ENCODE results near the gene DAAM1. TPM values are rescaled to one million over a fixed set of nuclear protein-coding genes. Genes with fewer than 3 reads are reported as not detected.
A peak's percentile ranks its signal among the peaks of the same experiment; 100 is the strongest.

Gene DAAM1
- total RNA-seq, 2 donors from 2014 or later = 10.5 to 13.8 TPM

DNA sequence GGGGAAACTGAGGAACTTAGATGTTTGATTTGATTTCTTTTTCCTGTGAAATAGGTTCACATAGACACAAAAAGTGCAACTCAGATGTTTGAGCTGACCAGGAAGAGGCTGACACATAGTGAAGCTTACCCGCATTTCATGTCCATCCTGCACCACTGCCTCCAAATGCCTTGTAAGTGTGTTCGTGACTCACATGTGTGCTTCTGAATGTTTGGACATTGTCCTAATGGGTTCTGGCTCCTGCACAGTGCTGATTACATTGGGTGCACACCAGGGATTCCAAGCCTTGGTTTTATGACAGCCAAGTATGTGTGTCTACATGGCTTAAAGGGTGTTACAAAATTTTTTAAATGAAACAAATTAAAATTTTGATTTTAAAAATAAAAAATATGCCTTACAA lies 137.4 kb downstream of the DAAM1 start:
- no peaks in the 10 kb centered on the region for H3K27me3 Mint-ChIP-seq
- no peak for ATAC-seq (replicated peaks)
- H3K36me3 Mint-ChIP-seq (ENCODE audit: low read depth) = peaks cover 50% of the 10 kb centered on the region
- H3K4me1 Mint-ChIP-seq = no peaks in the 10 kb centered on the region
- no peak overlapping the region for H3K4me3 Mint-ChIP-seq
- no peaks in the 10 kb centered on the region for H3K9me3 Mint-ChIP-seq
- no peak overlapping the region for H3K27ac Mint-ChIP-seq

DNA sequence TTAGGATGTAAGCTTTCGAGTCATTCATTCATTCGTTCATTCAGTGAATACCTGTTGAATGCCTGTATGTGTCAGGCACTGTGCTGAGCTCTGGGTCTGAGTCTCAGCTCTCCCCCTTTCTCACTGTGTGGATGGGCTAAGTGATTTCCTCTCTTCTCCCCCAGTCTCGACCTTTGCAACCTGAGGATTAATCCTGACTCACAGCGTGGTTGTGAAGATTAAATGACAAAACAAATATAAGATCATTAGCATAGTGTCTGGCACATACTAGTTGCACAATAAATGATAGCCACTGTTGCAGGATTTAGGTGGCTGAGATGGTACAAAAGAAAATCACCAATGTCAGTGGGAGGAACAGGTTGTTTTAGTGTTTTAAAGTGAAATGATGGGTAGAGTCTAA lies 140.0 kb downstream of the DAAM1 start:
- H3K4me3 Mint-ChIP-seq = no peak overlapping the region
- ATAC-seq (replicated peaks) = peak; percentile 42
- no peaks in the 10 kb centered on the region for H3K4me1 Mint-ChIP-seq
- H3K27ac Mint-ChIP-seq = no peak overlapping the region
- H3K9me3 Mint-ChIP-seq = no peaks in the 10 kb centered on the region
- H3K36me3 Mint-ChIP-seq (ENCODE audit: low read depth) = peaks cover 59% of the 10 kb centered on the region
- no peaks in the 10 kb centered on the region for H3K27me3 Mint-ChIP-seq

DNA sequence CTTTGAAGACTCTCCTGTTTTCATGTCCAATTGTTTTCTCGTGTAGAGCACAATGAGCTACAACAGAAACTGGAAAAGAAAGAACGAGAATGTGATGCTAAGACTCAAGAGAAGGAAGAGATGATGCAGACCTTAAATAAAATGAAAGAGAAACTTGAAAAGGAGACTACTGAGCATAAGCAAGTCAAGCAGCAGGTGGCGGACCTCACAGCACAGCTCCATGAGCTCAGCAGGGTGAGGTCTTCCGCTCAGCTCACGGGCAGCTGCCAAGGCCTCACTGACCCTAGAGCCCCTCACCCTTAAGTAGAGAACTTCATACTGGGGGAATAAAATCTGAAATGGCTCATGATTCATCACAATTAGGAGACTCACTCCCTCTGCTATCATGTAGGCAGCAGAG lies 142.0 kb downstream of the DAAM1 start:
- H3K36me3 Mint-ChIP-seq (ENCODE audit: low read depth) = peaks cover 66% of the 10 kb centered on the region
- H3K4me3 Mint-ChIP-seq = no peak overlapping the region
- ATAC-seq (replicated peaks) = no peak
- no peaks in the 10 kb centered on the region for H3K4me1 Mint-ChIP-seq
- H3K9me3 Mint-ChIP-seq = no peaks in the 10 kb centered on the region
- no peaks in the 10 kb centered on the region for H3K27me3 Mint-ChIP-seq
- H3K27ac Mint-ChIP-seq = no peak overlapping the region

DNA sequence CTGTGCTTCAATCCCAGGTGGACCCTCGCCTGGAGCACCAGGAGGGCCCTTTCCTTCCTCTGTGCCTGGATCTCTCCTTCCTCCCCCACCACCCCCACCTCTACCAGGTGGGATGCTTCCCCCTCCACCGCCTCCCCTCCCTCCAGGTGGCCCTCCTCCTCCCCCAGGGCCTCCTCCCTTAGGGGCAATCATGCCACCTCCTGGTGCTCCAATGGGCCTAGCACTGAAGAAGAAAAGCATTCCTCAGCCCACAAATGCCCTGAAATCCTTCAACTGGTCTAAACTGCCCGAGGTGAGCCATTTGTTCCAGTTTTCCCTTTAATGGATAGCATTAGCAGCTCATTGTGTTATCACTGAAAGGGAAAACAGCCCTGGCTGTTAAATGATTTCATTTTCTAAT lies 142.8 kb downstream of the DAAM1 start:
- Mint-ChIP-seq H3K9me3 (no peaks in the 10 kb centered on the region), H3K27me3 (no peaks in the 10 kb centered on the region), H3K4me1 (no peaks in the 10 kb centered on the region), H3K4me3 (no peak overlapping the region), H3K27ac (no peak overlapping the region), H3K36me3 (ENCODE audit: low read depth) (peaks cover 61% of the 10 kb centered on the region)
- no peak for ATAC-seq (replicated peaks)

DNA sequence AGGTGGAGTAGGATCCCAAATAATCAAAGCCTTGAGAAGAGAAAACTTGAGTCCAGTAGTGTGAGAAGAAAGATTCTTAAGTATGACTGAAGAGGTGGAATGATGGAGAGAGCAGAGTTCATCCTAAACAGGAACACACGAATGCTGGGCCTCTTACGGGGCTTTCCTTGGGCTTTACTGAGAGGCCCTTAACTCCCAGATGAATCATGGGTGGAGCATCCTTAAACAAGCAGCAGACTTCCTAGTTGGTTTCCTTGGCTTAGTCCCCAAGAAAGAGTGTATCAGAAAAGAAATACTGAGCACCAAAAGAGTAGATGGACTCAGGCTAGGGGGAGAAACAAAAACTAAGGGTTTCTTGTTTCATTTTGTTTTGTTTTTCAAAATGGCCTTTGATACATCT lies 144.3 kb downstream of the DAAM1 start:
- no peak overlapping the region for H3K4me3 Mint-ChIP-seq
- H3K36me3 Mint-ChIP-seq (ENCODE audit: low read depth) = peaks cover 50% of the 10 kb centered on the region
- H3K4me1 Mint-ChIP-seq = no peaks in the 10 kb centered on the region
- no peaks in the 10 kb centered on the region for H3K27me3 Mint-ChIP-seq
- ATAC-seq (replicated peaks) = no peak
- no peak overlapping the region for H3K27ac Mint-ChIP-seq
- no peaks in the 10 kb centered on the region for H3K9me3 Mint-ChIP-seq

DNA sequence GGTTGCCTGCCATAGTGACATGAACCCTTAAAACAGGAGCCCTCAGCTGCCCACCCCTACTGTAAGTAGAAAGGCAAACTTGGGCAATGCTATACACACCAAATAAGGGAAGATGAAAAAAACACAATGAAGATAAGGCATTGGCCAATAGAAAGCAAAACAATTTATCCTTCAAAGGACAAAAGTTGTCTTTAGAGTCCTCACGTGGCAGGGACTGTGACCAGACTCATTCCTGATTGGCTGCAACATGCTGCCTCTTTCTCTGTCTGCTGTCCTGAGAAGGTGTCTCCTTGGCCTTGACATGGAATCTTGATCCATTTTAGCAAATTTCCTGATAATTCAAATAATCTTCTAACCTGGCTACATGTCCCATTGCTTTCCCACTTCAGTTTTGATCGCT lies 144.8 kb downstream of the DAAM1 start:
- ATAC-seq (replicated peaks) = no peak

DNA sequence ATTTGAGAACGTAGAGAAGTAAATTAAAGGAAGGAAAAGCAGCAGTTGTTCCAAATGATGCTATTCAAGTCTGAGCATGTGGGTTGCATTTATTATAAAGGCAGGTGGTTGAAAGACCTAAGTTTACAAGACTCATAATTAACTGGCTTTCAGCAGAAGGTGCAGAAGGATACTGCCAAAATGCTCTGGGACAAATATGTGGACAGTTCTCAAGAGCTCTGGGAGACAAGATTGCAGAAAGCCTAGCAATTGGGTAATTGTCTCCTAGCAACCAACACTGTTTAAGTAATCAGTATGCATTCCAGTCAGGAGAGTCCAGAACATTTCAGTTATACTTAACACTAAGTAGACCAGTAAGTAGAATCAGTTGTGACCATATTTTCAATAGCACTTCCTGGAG lies 145.2 kb downstream of the DAAM1 start:
- no peaks in the 10 kb centered on the region for H3K4me1 Mint-ChIP-seq
- no peaks in the 10 kb centered on the region for H3K27me3 Mint-ChIP-seq
- H3K36me3 Mint-ChIP-seq (ENCODE audit: low read depth) = peaks cover 46% of the 10 kb centered on the region

More for the DNA sequence above, 144.8 kb downstream of the DAAM1 start:
- Mint-ChIP-seq H3K27me3 (no peaks in the 10 kb centered on the region), H3K4me3 (no peak overlapping the region), H3K4me1 (no peaks in the 10 kb centered on the region), H3K9me3 (no peaks in the 10 kb centered on the region), H3K27ac (no peak overlapping the region), H3K36me3 (ENCODE audit: low read depth) (peaks cover 46% of the 10 kb centered on the region)

GRCh38 chr14:59334253-59334652 lies 145.8 kb downstream of the DAAM1 start:
- Mint-ChIP-seq H3K36me3 (ENCODE audit: low read depth) (peaks cover 46% of the 10 kb centered on the region), H3K4me3 (no peak overlapping the region), H3K9me3 (no peaks in the 10 kb centered on the region), H3K27me3 (no peaks in the 10 kb centered on the region), H3K27ac (no peak overlapping the region), H3K4me1 (no peaks in the 10 kb centered on the region)
- no peak for ATAC-seq (replicated peaks)

More for the DNA sequence above, 145.2 kb downstream of the DAAM1 start:
- no peaks in the 10 kb centered on the region for H3K9me3 Mint-ChIP-seq
- ATAC-seq (replicated peaks) = no peak
- H3K4me3 Mint-ChIP-seq = no peak overlapping the region
- H3K27ac Mint-ChIP-seq = no peak overlapping the region

- Mint-ChIP-seq H3K4me1 (no peaks in the 10 kb centered on the region), H3K36me3 (ENCODE audit: low read depth) (peaks cover 46% of the 10 kb centered on the region), H3K4me3 (no peak overlapping the region), H3K9me3 (no peaks in the 10 kb centered on the region), H3K27ac (no peak overlapping the region), H3K27me3 (no peaks in the 10 kb centered on the region)
- no peak for ATAC-seq (replicated peaks)
These were observed 147.6 kb downstream of the DAAM1 start for GRCh38 chr14:59336098-59336497.

DNA sequence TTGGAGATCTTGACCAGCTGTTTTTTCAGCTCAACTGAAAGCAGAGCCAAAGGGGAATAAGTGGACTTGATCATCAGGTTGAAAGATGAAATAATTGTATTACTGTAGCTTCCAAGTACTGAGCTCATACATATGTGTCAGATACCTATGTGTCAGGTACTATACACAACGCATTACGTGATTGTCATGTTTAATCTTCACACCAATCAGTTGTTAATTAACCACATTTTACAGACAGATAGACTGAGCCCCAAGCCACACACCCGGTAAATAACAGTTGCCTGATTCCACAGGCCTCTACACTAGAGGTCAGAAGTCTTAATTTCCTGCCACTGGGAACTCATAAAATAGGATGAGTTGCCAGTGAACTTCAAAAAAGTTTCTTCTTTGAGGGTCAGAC lies 148.2 kb downstream of the DAAM1 start:
- no peaks in the 10 kb centered on the region for H3K27me3 Mint-ChIP-seq

DNA sequence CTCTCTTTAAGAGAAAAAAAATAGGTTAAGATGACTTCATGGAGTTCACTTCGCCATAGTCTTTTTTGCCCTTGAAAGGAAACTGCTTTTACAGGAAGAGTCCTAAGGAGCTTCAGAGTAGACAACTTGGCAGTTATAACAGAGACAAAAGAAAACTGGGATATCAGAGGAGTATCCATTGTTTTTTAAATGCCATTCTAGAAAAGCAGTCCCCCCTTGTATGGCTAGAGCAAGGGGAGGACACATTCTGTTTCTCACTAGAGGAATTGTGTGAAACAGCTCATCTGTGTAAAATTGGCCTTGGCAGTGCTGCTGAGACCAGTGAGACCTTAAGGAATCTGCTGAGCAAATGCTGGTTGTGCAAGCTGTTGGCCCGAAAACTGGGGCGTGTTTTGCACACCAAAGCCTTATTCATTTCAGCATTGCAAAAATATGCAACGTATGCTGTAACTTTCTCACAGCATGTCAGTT lies 148.7 kb downstream of the DAAM1 start:
- H3K36me3 Mint-ChIP-seq (ENCODE audit: low read depth) = peaks cover 36% of the 10 kb centered on the region
- no peaks in the 10 kb centered on the region for H3K9me3 Mint-ChIP-seq
- no peaks in the 10 kb centered on the region for H3K27me3 Mint-ChIP-seq
- no peak overlapping the region for H3K27ac Mint-ChIP-seq
- H3K4me1 Mint-ChIP-seq = no peaks in the 10 kb centered on the region
- H3K4me3 Mint-ChIP-seq = no peak overlapping the region
- ATAC-seq (replicated peaks) = no peak

More for the DNA sequence above, 148.2 kb downstream of the DAAM1 start:
- Mint-ChIP-seq H3K4me3 (no peak overlapping the region), H3K9me3 (no peaks in the 10 kb centered on the region), H3K36me3 (ENCODE audit: low read depth) (peaks cover 41% of the 10 kb centered on the region), H3K4me1 (no peaks in the 10 kb centered on the region), H3K27ac (no peak overlapping the region)
- no peak for ATAC-seq (replicated peaks)

DNA sequence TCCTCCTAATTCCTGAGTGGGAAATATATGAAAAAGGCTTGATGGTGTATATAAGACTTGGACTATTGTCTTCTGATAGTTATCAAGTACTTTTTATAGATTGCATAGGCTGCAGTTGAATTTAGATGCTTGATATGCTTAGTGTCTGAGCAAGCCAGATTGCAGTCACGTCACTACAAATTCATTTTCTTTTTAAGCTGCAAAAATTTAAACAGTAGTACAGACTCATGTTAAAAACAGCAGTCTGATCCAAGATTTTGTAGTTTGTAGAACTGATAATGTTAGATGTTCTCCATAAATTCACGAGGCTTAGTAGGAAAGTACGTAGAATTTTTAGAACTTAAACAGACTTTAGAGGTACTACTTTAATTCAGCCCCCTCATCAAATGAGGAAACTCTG lies 150.3 kb downstream of the DAAM1 start:
- H3K27me3 Mint-ChIP-seq = no peaks in the 10 kb centered on the region
- peaks cover 23% of the 10 kb centered on the region for H3K36me3 Mint-ChIP-seq (ENCODE audit: low read depth)
- H3K4me3 Mint-ChIP-seq = no peak overlapping the region
- H3K4me1 Mint-ChIP-seq = no peaks in the 10 kb centered on the region
- ATAC-seq (replicated peaks) = no peak
- H3K27ac Mint-ChIP-seq = no peak overlapping the region
- no peaks in the 10 kb centered on the region for H3K9me3 Mint-ChIP-seq

DNA sequence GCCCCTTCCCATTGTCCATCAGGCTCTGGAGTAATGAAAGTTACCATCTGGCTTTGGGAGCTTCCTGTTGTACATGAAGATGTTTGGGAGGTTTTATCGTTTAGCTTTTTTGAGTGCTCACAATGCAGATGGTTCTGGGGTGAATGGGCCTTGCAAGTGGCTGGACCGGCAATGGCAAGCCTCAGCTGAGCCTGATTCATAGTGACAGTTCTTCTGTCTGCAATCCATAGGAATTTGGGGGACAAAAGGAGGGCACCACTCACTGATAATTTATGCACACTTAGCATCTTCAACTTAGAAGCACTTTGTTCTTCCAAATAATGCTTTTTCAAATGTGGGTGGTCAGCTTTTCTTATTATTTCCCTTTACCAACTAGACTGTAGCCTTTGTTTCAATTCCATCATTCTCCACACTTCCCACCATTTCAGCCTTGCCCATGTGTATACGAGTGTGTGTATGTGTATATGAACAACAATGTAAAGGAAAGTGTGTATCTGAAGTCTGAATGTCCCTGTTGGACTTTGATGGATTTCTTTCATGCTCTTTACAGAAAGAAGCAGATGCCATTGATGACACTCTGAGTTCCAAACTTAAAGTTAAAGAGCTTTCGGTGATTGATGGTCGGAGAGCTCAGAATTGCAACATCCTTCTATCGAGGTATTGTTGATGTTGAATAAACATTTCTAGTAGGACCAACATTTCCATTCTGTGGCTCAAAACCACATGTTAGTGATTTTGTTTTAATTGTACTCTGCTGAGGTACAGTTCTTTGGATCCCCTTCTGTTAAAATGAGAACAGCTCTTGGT lies 151.3 kb downstream of the DAAM1 start:
- Mint-ChIP-seq H3K27me3 (no peaks in the 10 kb centered on the region), H3K9me3 (no peaks in the 10 kb centered on the region), H3K36me3 (ENCODE audit: low read depth) (peaks cover 23% of the 10 kb centered on the region), H3K4me1 (no peaks in the 10 kb centered on the region), H3K27ac (peak overlapping the region; percentile 13), H3K4me3 (no peak overlapping the region)
- no peak for ATAC-seq (replicated peaks)

DNA sequence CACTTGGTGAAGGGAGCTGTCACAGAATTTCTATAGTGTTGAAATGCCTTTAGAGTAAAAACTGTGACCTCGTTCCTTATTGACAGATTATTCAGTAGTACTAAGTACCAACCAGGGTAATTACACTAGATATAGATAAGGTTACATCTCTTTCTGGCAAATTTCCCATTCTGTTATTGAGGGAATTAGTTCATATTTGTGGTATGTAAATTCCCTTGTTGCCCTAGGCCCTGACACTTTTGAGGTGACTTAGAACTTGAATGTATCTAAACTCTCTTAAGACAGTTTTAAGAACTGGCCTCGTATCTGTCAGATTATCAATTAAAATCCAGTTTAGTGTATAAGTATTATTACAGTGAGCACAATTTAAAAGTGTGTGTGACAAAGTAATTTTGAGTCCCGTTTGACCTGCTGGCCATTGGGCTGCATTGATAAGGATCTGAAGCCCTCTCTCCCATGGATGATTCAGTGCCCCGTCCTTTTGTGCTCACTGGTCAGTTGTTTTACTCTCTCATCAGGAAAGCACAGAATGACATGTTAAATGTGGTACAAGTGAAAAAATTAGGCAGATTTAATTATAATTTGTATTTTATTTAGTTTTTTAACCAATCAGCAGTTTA lies 153.5 kb downstream of the DAAM1 start:
- Mint-ChIP-seq H3K27me3 (no peaks in the 10 kb centered on the region), H3K27ac (no peak overlapping the region)

More for the DNA sequence above, 153.5 kb downstream of the DAAM1 start:
- Mint-ChIP-seq H3K36me3 (ENCODE audit: low read depth) (peaks cover 16% of the 10 kb centered on the region), H3K9me3 (no peaks in the 10 kb centered on the region), H3K4me3 (no peak overlapping the region), H3K4me1 (no peaks in the 10 kb centered on the region)
- no peak for ATAC-seq (replicated peaks)
